ENCODE measurements around the gene RASSF7.

Gene RASSF7

GRCh38 chr11:532986-533585 lies 27.7 kb upstream of the RASSF7 start:
- no peak for DNase-seq (ENCODE audit: low read depth in 3 of 3)

- no peak for DNase-seq (ENCODE audit: low read depth in 3 of 3)
Measured at GRCh38 chr11:533586-534395, 27.0 kb upstream of the RASSF7 start.

GRCh38 chr11:534396-535209 lies 26.2 kb upstream of the RASSF7 start:
- peak in 1 of 3 experiments; percentile 26 for DNase-seq (ENCODE audit: low read depth in 3 of 3)

GRCh38 chr11:535210-535518 lies 25.6 kb upstream of the RASSF7 start:
- DNase-seq (ENCODE audit: low read depth in 3 of 3): no peak

- peak; percentile 92 to 96 (median 94) for DNase-seq (ENCODE audit: low read depth in 3 of 3)
Measured at GRCh38 chr11:535519-536454, 25.0 kb upstream of the RASSF7 start, which contains the start of gene HRAS. Gene HRAS (minus strand): TSS chr11:535576.

- peak; percentile 86 to 91 (median 89) for DNase-seq (ENCODE audit: low read depth in 3 of 3)
Measured at GRCh38 chr11:536841-537621, 23.7 kb upstream of the RASSF7 start, which contains the start of gene LRRC56. Gene LRRC56 (plus strand): TSS chr11:537527. CDS start chr11:540685, 3,158 bp downstream.

- no peak for DNase-seq (ENCODE audit: low read depth in 3 of 3)
Measured at GRCh38 chr11:537622-538430, 22.9 kb upstream of the RASSF7 start.

GRCh38 chr11:538431-539051 lies 22.2 kb upstream of the RASSF7 start:
- DNase-seq (ENCODE audit: low read depth in 3 of 3): no peak

GRCh38 chr11:539971-540481 lies 20.7 kb upstream of the RASSF7 start:
- DNase-seq (ENCODE audit: low read depth in 3 of 3): no peak

- DNase-seq (ENCODE audit: low read depth in 3 of 3): no peak
Measured at GRCh38 chr11:540583-541432, 20.0 kb upstream of the RASSF7 start.

GRCh38 chr11:541433-541885 lies 19.3 kb upstream of the RASSF7 start:
- DNase-seq (ENCODE audit: low read depth in 3 of 3): no peak

- no peak for DNase-seq (ENCODE audit: low read depth in 3 of 3)
Measured at GRCh38 chr11:544817-545166, 16.0 kb upstream of the RASSF7 start.

GRCh38 chr11:545171-545570 lies 15.6 kb upstream of the RASSF7 start:
- no peak for DNase-seq (ENCODE audit: low read depth in 3 of 3)

- DNase-seq (ENCODE audit: low read depth in 3 of 3): no peak
Measured at GRCh38 chr11:548700-549603, 11.8 kb upstream of the RASSF7 start.

- DNase-seq (ENCODE audit: low read depth in 3 of 3): no peak
Measured at GRCh38 chr11:550021-550745, 10.6 kb upstream of the RASSF7 start.

GRCh38 chr11:550746-551085 lies 10.1 kb upstream of the RASSF7 start:
- DNase-seq (ENCODE audit: low read depth in 3 of 3): no peak

Measured in stimulated activated CD4-positive, alpha-beta T cell treated with anti-CD3 and anti-CD28 coated beads, TNF-alpha, amount 100 ng/mL, for 4 hours (primary cell).